GM19455 (cell line): ENCODE measurements around the gene NECTIN2.

Experiments used
- ATAC-seq: cut with Tn5 transposase; IDR thresholded peaks from one replicate; pipeline ENCODE4 v1.9.1; 2021; ENCODE audit not compliant: unreplicated experiment

NECTIN2 gene

GRCh38 chr19:44845612-44846454, at the start of gene NECTIN2:
NECTIN2 (plus strand) TSS chr19:44846297; CDS start chr19:44846526, 229 bp downstream.
- no peak for ATAC-seq

DNA sequence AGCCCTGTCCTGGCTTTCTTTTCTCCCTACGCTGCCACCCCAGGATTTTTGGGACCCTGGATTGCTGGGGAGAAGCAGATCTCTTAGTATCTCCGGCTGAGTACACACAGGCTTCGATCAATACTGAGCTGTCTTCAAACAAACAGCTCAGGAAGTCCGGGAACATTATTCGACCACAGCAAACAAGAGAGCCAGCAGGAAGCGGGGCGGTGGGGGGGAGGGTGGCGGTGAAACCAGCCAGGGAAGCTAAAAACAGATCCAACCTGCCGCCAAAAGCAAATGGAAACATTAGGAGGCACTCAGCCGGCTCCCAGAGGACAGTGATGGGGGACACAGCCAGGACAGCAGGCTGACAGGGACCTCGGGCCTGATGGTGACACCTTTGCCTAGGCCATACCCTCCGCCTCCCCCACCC, 49.4 kb upstream of the NECTIN2 start:
- no peak for ATAC-seq

- ATAC-seq: no peak
These were observed 46.3 kb upstream of the NECTIN2 start for GRCh38 chr19:44799627-44800346.

DNA sequence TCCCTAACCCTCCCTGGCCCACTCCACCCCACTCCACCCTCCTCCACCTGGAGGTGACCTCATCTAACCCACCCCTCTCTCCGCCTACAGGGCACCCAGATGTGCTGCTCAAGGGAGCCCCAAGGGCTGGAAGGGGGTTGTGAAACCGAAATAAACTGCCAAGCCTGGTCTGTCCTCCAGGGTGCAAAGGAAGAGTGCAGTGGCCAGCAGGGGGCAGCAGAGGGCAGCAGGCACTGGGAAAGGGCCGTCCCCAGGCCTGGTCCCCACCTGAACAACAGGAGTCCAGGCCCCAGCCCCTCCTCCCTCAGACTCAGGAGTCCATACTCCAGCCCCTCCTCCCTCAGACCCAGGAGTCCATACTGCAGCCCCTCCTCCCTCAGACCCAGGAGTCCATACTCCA, 45.6 kb upstream of the NECTIN2 start:
- ATAC-seq: no peak

GRCh38 chr19:44803442-44804428, 42.4 kb upstream of the NECTIN2 start:
- ATAC-seq: no peak

DNA sequence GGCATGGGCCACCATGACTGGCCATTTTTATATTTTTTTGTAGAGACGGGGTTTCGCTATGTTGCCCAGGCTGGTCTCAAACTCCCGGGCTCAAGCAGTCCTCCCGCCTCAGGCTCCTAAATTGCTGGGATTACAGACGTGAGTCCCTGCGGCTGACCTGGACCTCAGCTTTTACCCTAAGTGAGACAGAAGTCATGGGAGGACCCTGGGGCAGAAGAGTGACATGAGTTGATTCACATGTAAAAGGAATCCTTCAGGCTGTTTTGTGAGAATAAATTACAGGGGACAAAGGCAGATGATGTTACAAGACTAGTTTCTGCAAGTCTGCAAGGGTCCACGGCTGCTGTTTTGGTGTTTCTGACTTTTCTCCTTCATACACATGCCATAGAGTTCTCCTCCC, 39.8 kb upstream of the NECTIN2 start:
- no peak for ATAC-seq

GRCh38 chr19:44807162-44807561, 38.9 kb upstream of the NECTIN2 start:
- ATAC-seq: no peak

- no peak for ATAC-seq
These were observed 38.2 kb upstream of the NECTIN2 start for GRCh38 chr19:44807652-44808462.

DNA sequence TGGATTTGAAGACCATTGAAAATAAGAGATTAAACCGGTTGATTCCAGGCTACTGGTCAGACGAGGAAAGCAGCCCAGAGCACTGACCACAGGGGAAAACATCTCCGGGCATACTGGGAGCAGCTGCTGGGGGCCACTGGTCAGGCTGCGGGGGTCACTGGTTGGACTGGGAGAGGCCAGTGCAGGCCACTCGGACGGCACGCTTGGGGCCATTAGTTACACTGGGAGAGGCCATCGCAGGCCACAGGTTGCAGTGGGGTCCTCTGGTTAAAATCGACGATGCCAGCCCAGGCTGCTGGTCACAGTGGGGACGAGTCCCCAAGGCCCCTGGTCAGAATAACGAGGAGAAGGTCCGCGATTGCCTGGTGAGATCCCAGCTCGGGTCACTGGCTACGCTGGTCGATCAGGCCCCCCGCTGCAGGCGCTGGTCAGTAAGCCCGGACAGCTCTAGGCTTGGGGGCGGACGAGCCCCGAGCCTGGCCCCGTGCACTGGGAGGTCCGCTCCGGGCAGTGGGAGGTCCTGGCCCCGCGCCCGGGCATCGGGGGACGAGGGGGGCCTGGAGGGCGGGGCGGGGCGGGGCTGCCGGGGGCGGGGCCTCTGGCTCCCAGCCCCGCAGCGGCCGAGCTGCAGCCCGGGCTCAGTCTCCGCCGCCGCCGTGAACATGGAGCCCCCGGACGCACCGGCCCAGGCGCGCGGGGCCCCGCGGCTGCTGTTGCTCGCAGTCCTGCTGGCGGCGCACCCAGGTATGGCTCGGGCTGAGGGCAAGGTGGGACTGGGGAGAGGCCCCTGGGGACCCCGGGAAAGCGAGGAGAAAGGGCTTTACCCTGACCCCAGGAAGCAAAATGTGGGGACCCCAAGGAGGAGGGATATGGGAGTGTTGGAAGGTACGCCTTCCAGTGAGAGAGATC, 37.4 kb upstream of the NECTIN2 start, which contains the start of gene BCAM:
BCAM (plus strand) TSS at position 641 of the 909 bp plus-strand sequence; CDS start at position 663, 22 bp downstream.
- no peak for ATAC-seq

DNA sequence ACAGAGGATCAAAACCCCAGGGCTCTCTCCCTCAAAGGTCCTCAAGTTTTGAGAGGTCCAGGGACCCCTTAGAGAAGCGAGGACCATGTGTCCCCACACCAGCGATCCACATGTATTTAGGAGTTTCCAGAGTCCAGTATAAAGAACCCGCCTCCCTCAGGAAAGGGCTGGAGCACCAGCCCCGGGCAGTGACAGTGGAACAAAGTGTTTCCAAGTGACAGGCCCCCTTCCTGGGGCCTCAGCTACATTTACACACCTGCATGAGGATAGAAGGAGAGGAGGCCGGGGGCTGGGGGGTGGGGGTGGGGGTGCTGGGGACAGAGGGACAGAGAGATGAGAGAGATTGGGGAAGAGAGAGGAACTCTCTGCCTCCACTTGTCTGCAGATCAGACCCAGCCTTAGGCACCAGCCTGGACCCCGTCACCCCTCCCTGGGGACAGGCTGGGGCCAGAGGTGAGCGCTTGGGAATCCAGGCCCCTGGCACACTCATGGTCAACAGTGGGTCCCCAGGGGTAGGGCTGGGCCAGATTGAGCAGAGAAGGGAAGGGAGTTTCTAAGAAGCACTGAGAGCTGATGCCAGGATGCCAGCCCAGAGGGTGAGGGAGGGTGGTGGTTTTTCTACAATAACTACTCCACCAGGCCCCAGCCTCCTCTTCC, 36.4 kb upstream of the NECTIN2 start:
- no peak for ATAC-seq

- ATAC-seq: no peak
These were observed 35.6 kb upstream of the NECTIN2 start for GRCh38 chr19:44810234-44811121.

DNA sequence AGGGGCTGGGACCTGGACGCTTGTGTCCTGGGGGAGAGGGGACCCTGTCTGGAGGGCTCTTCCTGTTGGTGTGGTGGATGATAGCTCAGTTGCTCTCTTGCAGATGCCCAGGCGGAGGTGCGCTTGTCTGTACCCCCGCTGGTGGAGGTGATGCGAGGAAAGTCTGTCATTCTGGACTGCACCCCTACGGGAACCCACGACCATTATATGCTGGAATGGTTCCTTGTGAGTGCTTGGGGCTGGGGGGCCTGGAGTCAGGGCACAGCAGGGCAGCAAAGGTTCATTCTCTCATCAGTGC, 35.0 kb upstream of the NECTIN2 start:
- no peak for ATAC-seq

DNA sequence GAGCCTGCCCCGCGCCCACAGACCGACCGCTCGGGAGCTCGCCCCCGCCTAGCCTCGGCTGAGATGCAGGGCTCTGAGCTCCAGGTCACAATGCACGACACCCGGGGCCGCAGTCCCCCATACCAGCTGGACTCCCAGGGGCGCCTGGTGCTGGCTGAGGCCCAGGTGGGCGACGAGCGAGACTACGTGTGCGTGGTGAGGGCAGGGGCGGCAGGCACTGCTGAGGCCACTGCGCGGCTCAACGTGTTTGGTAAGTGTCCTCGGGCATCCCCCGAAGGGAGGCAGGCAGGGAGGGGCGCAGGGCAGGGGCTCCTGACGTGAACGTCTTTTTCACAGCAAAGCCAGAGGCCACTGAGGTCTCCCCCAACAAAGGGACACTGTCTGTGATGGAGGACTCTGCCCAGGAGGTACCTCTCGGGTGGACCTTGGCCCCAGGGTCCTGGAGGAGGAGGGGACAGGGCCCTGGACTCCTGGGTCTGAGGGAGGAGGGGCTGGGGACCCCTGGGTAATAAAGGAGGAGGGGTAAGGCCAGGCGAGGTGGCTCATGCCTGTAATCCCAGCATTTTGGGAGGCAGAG, 33.9 kb upstream of the NECTIN2 start:
- no peak for ATAC-seq

- no peak for ATAC-seq
These were observed 32.8 kb upstream of the NECTIN2 start for GRCh38 chr19:44813070-44813840.

- no peak for ATAC-seq
These were observed 32.1 kb upstream of the NECTIN2 start for GRCh38 chr19:44813841-44814470.

GRCh38 chr19:44814517-44814916, 31.6 kb upstream of the NECTIN2 start:
- ATAC-seq: no peak
